GM12891 (cell line): Measurements from ENCODE around the gene ANO10.

Experiments used
- DNase-seq: peaks from one replicate; pipeline ENCODE4 v3.0.0; 2011; ENCODE audit warnings: low spot score; ENCODE audit not compliant: insufficient read length
- FAIRE-seq: peaks from 2 replicates; lab custom pipeline; 2011; peaks lifted over from hg19 to GRCh38; lab: Jason Lieb, UNC
- PAX5 ChIP-seq: IDR thresholded peaks from 2 replicates; pipeline ENCODE4 v1.6.1; 2011; ENCODE audit warnings: low read length, moderate library complexity, mild to moderate bottlenecking; ENCODE audit not compliant: insufficient read depth, severe bottlenecking
- POLR2A ChIP-seq: IDR thresholded peaks from 2 replicates; pipeline ENCODE4 v1.6.1; 2011; ENCODE audit warnings: low read depth, low read length, control low read depth
- POLR2AphosphoS5 ChIP-seq: IDR thresholded peaks from 2 replicates; pipeline ENCODE4 v1.6.1; 2011; ENCODE audit warnings: low read depth, low read length, control low read depth
- POU2F2 ChIP-seq: IDR thresholded peaks from 2 replicates; pipeline ENCODE4 v1.6.1; 2011; ENCODE audit warnings: low read depth, mild to moderate bottlenecking, control low read depth, low read length, moderate library complexity
- SPI1 ChIP-seq: IDR thresholded peaks from 2 replicates; pipeline ENCODE4 v1.6.1; 2011; ENCODE audit warnings: low read depth, low read length, control low read depth
- TAF1 ChIP-seq: IDR thresholded peaks from 2 replicates; pipeline ENCODE4 v1.6.1; 2011; ENCODE audit warnings: low read depth, low read length, control low read depth

Gene ANO10

DNA sequence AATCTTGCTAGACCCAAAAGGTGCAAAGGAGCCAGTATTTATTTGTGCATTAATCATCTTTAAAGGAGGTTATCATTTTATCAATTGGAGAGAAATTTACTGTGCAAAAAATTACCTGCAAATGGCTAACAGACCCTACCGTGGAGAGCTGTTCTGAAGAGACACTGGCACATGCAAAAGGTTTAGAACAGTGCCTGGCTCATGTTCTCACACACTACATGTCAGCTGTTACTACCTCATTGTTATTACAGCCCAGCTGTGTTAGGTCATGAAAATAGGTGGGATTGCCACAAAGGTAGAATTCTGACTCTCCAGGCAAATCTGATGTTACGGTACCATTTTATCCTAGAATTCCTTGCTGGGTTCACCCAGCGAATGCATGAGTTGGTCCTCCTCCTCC lies 198.2 kb downstream of the ANO10 start:
- DNase-seq = no peak
- TF ChIP-seq TAF1 = no peak
- TF ChIP-seq POLR2AphosphoS5 = no peak
- no peak for TF ChIP-seq PAX5
- TF ChIP-seq POU2F2 = no peak
- TF ChIP-seq POLR2A = no peak
- no peak for TF ChIP-seq SPI1
- no peak for FAIRE-seq

DNA sequence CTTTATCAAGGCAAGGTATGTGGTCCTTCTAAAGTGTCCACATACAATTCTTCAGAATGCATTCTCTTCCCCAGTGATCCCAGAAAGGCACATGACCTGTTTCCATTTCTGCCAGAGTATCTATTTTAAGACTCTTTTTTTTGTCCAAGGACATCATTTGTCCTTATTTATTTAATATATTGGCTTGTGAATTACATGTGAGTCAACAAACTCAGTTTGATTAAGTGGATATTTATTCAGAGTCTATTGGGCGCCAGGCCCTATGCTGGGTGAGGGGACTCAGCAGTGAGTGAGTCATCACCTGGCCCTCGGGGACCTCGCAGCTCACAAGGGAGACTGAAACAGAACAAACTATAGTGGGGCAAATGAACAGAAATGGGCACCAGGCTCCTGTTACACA lies 198.7 kb downstream of the ANO10 start:
- no peak for FAIRE-seq
- DNase-seq = no peak
- no peak for TF ChIP-seq POLR2AphosphoS5
- TF ChIP-seq POLR2A = no peak
- TF ChIP-seq TAF1 = no peak
- TF ChIP-seq POU2F2 = no peak

DNA sequence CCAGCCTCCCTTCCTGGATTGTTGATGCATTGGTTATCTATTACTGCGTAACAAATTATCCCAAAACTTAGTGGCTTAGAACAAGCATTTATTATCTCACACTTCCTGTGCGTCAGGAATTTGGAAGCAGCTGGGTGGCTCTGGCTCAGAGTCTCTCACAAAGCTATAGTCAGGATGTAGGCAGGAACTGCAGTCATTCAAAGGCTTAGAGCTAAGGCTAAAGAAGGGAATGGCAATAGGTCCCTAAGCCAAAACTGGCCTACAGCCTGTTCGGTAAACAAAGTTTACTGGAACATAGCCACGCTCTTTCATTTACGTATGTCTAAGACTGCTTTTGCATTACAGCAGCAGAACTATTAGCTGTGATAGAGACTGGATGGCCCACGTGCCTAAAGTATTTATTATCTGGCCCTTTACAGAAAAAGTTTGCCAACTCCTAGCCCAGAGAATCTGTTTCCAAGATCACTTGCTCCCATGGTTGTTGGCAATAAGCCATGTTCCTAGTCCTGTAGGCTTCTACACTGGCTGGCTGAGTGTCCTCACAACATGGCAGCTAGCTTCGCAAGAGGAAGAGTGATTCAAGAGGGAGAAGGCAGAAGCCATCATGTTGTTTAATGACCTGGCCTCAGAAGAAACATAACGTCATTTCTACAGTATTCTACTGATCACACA lies 203.1 kb downstream of the ANO10 start:
- FAIRE-seq (no peak), DNase-seq (no peak)
- TF ChIP-seq PAX5 (no peak), POU2F2 (no peak), SPI1 (no peak), POLR2A (no peak), TAF1 (no peak), POLR2AphosphoS5 (no peak)

GRCh38 chr3:43417133-43417532 lies 204.7 kb downstream of the ANO10 start:
- no peak for DNase-seq
- TF ChIP-seq PAX5 (no peak), POU2F2 (no peak), POLR2A (no peak), POLR2AphosphoS5 (no peak), TAF1 (no peak), SPI1 (no peak)
- FAIRE-seq = no peak

GRCh38 chr3:43415088-43415487 lies 206.7 kb downstream of the ANO10 start:
- no peak for FAIRE-seq
- TF ChIP-seq TAF1 (no peak), POU2F2 (no peak), PAX5 (no peak), POLR2A (no peak), SPI1 (no peak), POLR2AphosphoS5 (no peak)
- no peak for DNase-seq

GRCh38 chr3:43413676-43414368 lies 208.0 kb downstream of the ANO10 start:
- TF ChIP-seq POU2F2 (no peak), POLR2A (no peak), SPI1 (no peak), PAX5 (no peak), TAF1 (no peak), POLR2AphosphoS5 (no peak)
- FAIRE-seq (no peak), DNase-seq (no peak)

GRCh38 chr3:43411429-43411828 lies 210.4 kb downstream of the ANO10 start:
- no peak for DNase-seq
- TF ChIP-seq TAF1 = no peak
- TF ChIP-seq PAX5 = no peak
- no peak for TF ChIP-seq POLR2A
- TF ChIP-seq SPI1 = no peak
- TF ChIP-seq POU2F2 = no peak
- no peak for TF ChIP-seq POLR2AphosphoS5
- FAIRE-seq = no peak

- DNase-seq (no peak), FAIRE-seq (no peak)
These were observed 211.2 kb downstream of the ANO10 start for GRCh38 chr3:43410592-43410991.

GRCh38 chr3:43409506-43409905 lies 212.3 kb downstream of the ANO10 start:
- FAIRE-seq (no peak), DNase-seq (no peak)
- TF ChIP-seq POLR2A = no peak
- no peak for TF ChIP-seq POLR2AphosphoS5

More at GRCh38 chr3:43410592-43410991, 211.2 kb downstream of the ANO10 start:
- TF ChIP-seq SPI1 (no peak), POLR2AphosphoS5 (no peak), POU2F2 (no peak), POLR2A (no peak), PAX5 (no peak), TAF1 (no peak)

GRCh38 chr3:43406643-43407023 lies 215.2 kb downstream of the ANO10 start:
- FAIRE-seq = no peak
- DNase-seq = no peak
- TF ChIP-seq SPI1 (no peak), PAX5 (no peak), POLR2AphosphoS5 (no peak), POLR2A (no peak)
